Stimulated activated CD8-positive, alpha-beta memory T cell treated with anti-CD3 and anti-CD28 coated beads, Interleukin-2, amount 100 ng/mL, for 1 hour (primary cell): ENCODE measurements around the gene TMEM203.

Source experiments
- DNase-seq, 2 donors: peaks; one replicate each; pipeline ENCODE4 v3.0.0-alpha.2; 2020; ENCODE audit warnings: low read depth in 2 of 2

Gene TMEM203

DNA sequence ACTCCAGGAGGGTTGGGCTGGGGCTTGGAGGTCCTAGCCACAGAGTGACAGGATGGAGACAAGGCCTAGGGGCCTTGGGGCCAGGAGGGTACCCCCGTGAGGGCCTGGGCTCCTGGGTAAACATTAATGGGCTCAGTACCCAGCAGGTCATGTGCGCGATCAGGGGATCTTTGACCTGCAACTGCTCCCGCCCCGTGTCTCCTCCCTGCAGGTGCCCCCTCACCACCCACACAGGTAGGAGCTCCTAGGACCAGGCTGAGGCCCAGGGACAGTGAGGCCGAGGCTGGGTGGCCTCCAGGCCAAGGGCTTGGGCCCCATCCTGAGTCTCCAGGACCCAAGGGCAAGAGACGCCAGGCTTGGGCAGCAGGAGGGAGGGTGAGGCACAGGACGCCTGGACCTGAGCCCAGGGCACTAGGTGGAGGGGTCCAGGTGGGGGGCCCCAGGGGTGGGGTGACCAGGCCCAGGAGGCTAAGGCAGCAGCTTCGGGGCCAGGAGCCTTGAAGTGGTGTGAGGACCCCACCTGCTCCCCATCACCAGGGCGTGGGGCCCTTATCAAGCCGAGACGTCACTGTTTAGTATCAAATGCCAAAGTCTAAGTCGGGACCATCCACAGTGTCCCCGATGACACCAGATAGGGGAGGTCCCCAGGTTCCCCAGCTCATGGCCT, 25.4 kb upstream of the TMEM203 start, which contains the start of gene SLC34A3:
Gene SLC34A3, plus strand, starts transcription at position 197 of the 667 bp plus-strand sequence. CDS start 802 bp downstream, outside the sequence.
- DNase-seq = no peak

DNA sequence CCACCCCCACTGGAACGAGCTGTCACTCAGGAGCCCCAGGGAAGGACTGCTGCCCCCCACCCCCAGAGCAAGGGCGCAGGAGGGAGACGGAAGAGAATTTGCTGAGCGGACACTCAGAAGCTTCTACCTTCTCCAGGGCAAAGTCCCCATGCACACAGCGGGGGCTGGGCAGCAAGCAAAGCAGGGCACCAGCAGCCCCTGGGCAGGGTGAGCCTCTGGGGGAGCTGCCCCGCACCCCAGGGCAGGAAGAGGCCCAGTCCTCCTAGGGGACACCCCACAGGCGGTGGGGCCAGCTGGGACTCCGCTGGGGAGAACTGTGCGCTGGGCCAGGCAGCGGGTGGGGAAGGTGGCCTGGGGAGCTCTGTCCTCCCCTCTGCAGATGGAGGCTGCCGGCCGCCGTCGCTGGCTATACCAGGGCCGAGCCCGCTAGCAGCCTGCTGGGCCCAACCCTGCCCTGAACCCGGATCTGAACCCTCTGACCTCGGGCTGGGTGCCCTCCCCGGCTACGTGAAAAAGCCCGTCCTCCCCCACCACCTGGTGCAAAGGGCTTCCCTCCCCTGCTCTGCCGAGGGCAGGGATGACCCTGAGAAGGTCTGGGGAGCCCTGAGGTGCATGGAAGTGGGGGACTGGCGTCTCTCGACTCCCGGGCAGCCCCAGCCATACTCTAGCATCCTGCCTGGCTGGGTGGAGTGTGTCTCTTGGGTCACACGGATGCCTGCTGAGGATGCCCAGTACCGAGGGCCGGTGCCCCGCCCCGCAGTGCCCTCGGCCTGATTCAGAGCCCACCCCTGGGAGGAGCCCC, 24.7 kb upstream of the TMEM203 start:
- no peak for DNase-seq

DNA sequence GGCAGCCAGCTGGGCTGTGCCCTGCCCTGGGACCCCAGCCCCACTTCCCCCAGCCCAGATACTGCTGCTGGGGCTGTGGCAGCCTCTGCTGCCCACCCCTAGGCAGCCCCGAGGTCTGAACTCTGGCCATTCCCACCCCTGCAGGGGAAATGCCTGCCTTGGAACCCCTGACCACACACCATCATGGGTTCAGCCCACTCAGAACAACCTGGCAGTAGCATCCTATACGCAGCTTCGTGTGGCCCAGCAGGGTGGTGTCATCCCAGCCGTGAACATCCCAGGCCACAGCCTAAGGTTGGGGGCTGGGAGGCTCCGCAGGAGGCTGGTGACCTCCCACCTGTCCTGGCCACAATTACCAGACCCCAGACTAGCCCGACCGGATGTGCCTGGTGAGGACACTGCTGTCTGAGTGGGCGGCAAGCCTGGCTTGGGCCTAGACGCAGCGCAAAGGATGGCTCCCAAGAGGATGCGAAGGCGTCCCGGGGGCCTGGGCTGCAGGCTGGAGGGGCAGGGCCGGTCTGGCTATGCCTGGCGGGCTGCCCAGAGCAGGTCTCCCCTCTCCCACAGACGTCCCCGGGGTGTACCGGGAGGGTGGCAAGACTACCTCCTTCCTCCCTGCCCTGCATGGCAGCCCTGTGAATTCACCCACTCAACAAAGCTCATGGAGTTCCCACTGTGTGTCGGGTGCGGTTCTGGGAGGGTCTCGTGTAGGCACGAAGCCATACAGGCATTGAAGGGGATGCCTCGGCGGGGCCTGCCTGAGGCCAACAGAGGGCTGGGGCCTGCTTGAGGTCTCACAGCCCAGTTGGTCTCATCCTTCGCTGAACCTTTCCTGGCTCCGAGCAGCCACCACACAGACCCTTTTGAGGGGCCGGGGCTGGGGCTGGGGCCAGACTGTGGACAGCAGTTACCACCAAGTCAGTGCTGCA, 23.8 kb upstream of the TMEM203 start:
- no peak for DNase-seq

DNA sequence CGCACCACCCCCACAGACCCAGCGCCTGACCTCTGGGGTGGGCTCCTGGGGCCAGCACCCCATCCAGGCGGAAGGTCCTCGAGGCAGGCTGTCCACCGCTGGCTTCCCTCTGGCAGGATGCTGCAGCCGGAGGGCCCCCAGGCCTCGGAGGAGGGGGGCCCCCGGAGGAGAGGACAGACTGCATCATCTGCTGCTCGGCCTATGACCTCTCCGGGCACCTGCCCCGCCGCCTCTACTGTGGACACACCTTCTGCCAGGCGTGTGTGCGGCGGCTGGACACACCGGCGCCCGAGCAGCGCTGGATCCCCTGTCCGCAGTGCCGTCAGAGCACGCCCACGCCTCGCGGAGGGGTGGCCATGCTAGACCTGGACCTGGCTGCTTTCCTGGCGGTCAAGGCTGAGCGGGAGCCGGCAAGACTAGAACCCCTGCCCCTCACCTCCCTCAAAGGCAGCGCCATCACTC, 23.1 kb upstream of the TMEM203 start:
- no peak for DNase-seq

DNA sequence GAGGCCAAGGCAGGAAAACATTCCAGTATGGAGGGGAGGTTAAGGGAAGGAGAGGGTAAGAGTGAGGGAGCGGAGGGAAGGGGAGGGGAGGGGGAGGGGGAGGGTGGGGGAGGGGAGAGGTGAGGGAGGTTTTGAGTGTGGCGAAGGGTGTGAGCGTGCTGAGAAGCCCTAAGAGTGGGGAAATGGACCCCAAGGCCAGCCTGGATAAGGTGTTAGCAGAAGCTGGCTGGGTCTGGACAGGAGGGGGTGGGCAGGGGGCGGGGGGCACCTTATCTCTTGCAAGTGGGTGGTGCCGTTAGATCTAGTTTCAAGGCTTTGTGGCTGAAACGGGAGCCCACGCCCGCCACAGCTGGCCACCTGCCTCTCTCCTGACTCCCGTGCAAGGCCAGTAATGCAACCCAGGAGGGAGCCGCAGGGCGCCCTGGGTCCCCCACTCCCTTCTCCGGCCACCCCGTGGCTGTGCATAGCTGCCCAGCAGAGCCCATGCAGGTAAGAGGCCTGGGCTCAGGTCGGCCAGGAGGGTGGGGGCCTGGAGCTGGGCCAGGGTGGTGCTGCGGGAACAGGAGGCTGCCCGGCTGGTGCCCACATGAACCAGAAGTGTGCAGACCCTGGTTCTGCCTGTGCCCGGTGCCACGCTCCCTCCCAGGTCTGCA, 22.5 kb upstream of the TMEM203 start:
- no peak for DNase-seq

DNA sequence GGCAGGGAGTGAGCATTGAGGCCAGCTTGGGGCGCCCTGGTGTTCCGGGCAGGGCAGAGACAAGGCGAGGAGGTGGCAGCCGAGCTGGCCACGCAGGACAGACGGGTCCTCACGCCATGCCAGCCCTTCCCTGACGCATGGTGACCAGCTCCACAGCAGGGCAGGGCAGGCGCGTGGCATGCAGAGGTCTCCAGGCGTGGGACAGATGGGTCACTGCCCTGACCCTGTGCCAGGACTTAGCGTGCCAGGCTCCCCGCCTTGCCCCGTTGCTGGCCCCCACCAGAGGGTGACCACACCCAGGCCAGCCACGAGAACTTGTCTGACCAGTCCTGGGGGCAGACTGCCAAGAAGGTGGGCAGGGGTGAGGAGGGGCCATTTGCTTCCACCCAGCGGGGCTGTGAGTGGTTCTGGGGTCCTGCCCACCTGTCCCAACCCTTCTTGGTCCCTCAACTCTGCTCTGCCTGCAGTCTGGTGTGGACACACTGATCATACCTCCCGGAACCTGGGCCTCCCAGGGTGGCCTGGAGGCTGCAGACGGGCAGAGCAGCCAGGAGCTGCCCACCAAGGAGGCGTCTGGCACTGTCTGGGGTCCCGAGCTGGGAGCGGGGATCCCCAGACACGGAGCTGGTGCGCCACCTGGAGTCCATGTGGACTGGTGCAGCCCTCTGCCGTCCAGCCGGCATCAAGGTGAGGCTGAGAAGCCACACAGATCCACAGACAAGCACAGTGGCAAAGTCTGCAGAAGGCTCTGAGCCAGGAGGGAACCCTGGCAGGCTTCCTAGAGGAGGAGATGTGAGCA, 21.8 kb upstream of the TMEM203 start, which contains the start of gene RNF224:
Gene RNF224, plus strand, starts transcription at position 449 of the 799 bp plus-strand sequence. CDS start 834 bp downstream, outside the sequence.
- peak; percentile 60 to 72 for DNase-seq

DNA sequence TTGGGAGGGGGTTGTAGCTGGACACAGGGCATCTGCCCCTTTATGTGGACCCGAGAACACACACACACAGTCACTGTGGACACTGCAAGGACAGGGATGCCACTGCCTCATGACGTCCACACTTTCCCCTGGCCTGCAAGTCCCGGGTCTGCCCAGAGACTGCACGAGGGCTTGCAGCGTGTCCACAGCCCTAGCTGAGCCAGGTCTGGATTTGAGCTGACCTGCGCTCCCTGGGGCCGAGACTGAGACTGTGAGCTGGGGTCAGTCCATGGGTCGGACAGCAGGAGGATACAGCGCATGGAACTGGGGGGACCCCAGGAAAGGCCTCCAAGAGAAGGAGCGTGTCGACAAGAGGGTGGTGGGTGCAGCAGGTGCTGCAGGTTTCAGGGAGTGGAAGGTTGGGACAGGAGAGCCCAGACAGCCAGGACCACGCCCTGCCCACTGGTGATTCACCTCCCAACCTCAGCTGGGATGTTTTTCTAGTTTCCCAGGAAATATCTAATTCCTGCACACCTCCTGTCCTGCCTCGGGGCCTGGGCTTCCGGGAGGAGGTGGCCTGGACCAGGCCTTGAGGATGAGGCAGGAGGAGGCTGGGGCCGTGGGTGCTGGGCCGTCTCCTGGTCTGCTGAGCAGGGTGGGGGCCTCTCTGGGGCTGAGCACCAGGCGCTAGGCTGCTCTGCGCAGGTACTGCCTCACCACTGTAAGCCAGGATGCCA, 21.0 kb upstream of the TMEM203 start:
- DNase-seq = no peak

DNA sequence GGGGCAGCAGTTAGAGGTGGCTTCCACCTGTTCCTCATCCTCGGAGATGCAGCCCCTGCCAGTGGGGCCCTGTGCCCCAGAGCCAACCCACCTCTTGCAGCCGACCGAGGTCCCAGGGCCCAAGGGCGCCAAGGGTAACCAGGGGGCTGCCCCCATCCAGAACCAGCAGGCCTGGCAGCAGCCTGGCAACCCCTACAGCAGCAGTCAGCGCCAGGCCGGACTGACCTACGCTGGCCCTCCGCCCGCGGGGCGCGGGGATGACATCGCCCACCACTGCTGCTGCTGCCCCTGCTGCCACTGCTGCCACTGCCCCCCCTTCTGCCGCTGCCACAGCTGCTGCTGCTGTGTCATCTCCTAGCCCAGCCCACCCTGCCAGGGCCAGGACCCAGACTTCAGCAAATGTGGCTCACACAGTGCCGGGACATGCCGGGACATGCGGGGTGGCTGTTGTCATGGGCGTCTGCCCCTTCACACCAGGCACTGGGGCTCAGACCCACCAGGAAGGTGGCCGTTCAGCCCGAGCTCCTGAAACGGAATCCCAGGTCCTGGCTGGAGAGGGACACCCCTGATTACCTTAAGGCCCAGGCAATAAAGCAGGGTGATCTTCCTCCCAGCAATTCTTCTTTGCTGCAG, 20.4 kb upstream of the TMEM203 start:
- no peak for DNase-seq

DNA sequence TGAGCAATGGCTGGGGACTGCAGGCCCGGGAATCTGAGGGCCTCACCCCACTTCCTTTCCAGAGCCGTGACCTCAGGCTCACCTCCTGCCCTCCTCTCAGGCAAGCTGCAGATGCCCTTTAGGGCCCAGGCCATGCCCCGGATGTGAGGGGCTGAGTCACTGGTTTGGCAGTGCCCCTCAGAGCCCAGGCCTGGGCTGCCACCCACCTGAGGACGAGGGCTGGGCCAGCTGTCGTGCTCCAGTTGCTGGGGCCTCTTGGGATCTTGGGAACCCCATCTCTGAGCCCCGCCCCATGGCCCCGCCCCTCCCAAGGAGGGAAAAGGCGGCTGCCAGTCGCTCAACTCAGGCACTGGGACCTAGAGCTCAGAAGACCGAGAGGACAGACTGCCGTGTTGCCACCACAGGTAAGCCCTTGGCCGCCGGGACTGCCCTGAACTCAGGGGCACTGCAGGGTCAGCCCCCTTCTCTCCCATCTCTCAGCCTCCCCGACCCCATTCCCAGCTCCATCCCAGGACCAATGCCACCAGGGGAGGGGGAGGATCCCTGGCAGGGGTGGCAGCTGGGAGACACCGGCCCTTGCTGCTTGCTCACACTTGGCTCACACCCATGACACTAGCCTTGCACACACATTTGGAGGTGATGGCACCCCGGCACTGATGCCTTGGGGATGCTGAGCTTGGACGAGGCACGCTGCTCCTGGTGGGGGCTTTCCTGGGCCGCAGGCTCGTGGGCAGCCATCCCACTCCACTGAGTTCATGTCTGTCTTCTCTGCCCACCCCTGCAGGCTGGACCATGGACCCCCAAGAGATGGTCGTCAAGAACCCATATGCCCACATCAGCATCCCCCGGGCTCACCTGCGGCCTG, 19.6 kb upstream of the TMEM203 start, which contains the start of gene CYSRT1:
Gene CYSRT1, plus strand, starts transcription at position 345 of the 865 bp plus-strand sequence. Its CDS starts 448 bp downstream, at position 793.
- no peak for DNase-seq

DNA sequence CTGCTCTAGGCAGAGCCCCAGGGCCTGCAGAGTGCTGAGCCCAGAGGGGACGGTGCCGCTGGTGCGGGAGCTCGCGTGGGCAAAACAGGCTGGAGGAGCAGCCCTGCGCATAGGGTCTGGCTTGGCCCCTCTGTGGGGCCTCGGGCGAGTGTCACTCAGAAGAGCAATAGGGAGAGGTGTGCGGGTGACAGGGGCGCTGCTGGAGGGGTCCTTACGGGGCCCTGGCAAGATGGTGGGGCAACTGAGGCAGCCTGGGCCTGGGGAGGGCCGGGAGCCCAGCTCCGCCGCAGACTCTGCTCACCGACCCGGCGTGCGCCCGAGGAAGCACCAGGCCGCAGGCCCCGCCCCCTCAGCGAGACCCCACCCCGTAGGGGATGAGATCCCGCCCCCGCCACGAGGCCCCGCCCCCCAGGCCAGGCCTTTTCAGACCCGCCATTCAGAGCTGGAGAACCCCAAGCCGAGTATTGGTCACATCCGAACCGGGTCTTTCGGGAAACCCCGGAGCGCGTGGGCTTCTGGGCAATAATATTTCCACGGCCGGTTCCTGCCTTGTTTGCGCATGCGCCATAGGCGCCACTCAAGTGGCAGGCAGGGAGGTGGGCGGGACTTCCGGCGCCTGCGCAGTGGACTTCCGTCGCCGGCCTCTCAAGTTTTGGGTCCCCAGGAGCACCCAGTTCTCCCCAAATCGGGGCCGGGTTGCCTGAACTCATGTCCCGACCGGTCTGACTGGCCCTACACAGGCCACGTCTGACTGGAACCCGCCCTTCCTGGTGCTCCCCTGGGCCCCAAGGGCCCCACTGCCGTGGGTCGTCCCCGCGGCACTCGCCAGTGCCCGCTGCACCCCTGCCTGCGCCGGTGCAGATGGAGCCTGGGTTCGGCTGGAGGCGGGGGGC, 17.9 kb upstream of the TMEM203 start:
- DNase-seq = peak; percentile 93 to 97

DNA sequence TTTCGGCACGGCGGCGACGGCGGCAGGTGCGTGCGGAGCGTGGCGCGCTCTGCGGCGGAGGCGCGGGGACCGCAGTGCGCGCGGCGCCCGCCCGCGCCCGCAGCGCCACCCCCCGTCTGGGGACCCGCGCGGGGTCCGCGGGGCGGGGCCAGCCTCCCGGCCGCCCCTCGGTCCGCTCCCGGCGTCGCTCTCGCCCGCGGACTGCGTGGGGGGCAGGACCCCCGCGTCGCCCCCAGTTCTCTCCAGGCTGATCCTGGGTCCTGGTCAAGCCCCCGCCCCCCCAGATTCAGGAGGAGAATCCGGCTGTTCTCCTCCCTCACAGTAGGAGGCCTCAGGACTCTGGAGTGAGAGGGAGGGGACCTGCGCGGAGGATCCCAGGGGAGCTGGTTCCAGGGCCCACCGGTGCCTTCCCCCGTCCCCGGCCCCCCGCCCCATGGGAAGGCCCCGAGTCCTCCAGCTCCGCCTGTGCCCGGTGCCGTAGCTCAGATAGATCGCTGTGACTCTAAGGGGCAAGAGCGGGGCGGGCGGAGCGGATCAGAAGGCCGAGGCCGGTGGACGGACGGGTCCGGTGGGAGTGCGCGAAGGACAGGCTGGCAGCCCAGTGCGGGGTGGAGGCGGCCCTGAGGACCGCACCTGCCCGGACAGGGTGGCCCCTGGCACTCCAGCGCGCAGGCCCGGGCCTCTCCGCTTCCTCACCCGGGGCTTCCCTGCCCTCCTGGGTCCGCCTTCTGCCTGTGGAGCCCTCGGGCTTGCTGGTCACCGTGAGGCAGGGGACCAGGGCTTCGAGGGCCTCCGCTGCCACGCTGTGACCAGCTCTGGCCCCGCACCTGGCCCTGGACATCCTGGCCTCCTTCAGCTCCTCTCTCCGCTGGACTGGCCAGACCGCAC, 17.0 kb upstream of the TMEM203 start, which contains the start of gene RNF208:
Gene RNF208, minus strand, starts transcription at position 51 of the 888 bp plus-strand sequence. CDS start 1,028 bp downstream, outside the sequence.
- no peak for DNase-seq

DNA sequence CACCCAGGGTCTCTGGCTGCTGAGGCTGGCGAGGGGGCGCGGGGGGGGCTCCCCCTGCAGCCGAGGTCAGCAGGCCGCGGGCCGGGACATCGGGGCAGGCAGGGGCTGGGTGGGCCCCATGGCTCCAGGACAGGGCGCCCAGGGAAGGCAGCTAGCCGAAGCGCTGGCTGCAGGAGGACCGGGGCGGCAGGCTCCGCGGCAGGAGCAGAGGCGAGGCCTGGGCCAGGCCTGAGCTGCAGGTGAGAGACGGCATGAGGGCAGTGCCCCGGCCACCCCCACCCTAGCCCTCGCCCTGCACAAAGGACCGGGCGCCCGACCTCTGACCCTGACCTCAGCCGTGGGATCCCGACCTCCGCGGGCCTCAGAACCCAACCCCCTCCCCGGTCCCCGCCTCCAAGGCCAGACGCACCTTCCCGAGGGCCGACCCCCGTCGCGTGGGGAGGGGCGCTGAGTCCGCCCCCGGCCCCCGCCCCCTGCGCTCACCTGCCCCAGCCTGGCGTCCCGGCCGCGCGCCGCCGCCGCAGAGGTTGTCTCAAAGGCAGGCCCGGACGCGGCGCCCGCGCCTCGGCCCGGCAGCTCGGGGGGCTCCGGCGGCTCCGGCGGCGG, 16.2 kb upstream of the TMEM203 start:
- no peak for DNase-seq

DNA sequence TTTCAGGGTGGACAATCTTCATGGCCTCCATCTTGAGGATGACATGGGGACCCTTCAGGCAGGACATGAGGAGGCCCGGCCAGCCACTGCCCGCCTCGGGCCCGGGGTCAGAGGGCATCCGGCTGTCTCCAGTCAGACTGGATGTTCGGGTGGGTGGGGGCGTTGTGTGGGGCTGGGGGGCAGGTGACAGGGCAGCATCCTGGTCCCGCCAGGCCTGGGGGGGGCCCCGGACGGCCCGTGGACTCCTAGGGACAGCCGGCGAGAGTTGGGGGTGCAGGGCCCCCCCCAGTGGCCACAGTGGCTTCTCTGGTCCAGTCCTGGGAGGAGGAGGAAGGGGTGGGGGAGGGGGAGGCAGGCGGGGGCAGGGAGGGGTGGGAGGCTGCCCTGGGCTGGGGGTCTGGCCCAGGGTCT, 15.7 kb upstream of the TMEM203 start:
- DNase-seq = no peak

DNA sequence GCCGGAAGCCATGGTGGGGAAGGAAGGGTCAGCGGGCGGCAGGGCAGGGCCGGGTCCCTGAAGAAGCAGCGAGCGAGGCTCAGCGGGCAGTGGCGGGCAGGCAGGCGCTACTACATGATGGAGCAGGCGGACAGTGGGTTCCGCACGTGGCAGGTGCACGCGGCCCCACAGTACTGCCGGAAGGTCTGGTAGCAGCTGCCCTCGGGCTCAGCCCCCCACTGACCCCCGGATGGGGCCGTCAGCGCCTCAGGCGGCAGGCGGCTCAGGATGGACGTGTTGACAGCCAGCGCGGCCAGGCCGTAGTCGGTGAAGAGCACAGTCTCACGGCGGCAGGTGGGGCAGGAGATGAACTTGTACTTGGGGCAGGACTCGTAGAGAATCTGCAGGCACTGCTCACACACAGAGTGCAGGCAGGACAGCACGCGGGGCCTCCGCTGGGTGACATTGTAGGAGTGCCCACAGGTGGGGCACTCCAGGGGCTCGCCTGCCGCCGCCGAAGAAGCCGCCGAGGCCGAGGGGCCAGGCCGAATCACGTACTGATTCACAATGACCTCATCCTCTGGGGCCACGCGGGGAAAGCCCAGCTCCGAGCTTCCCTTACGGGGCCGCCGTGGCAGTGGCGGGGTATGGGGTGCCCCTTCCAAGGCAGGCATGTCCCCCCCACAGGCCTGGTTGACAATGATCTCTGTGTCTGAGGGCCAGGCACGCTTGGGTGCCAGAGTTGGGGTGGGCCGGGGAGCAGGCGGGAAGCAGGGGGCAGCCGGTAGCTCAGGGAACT, 15.1 kb upstream of the TMEM203 start:
- no peak for DNase-seq
